ENCODE data around the gene QRFP.

GRCh38 chr9:130927995-130928900 is 31.6 kb upstream of the QRFP start:
- TF ChIP-seq POLR2A (IDR thresholded peaks at IDR 0.05; ENCODE audit: low read depth, low read length), result no peak
- TF ChIP-seq TAF1 (IDR thresholded peaks at IDR 0.05; ENCODE audit: low read depth, low read length), result no peak
- TF ChIP-seq POLR2AphosphoS5 (IDR thresholded peaks at IDR 0.05; ENCODE audit: low read depth, low read length), result no peak

All from GM12891 (cell line).